BE2C (cell line): ENCODE results near the gene DES.
"Not testable (repeated sequence)": the region's sequence is repeated elsewhere in the genome, so short reads cannot be mapped to it uniquely, and the experiment has no call there.

ENCODE experiments used
- DNase-seq: peaks from one replicate; pipeline ENCODE4 v3.0.0-alpha.2; 2020
- H3K27me3 ChIP-seq: fragments of 250-450 bp; sonication (Bioruptor Pico); 2 replicates; pipeline ENCODE4 v1.5.1; 2020; ENCODE audit warnings: mild to moderate bottlenecking
- H3K36me3 ChIP-seq: fragments of 250-450 bp; sonication (Bioruptor Pico); 2 replicates; pipeline ENCODE4 v1.5.1; 2020; ENCODE audit warnings: mild to moderate bottlenecking
- H3K4me1 ChIP-seq: fragments of 250-450 bp; sonication (Bioruptor Pico); 2 replicates; pipeline ENCODE4 v1.5.1; 2020
- H3K4me3 ChIP-seq: 2 replicates; pipeline ENCODE4 v1.5.1; 2011; ENCODE audit warnings: low read depth, low read length
- H3K9me3 ChIP-seq: fragments of 250-450 bp; sonication (Bioruptor Pico); 2 replicates; pipeline ENCODE4 v1.5.1; 2020
- CTCF ChIP-seq: IDR thresholded peaks from 2 replicates; pipeline ENCODE4 v1.5.1; 2012; ENCODE audit warnings: mild to moderate bottlenecking, low read depth, low read length

The DES gene

GRCh38 chr2:219405958-219406860 lies 12.0 kb upstream of the DES start:
- Histone ChIP-seq H3K4me3 (no peak overlapping the region), H3K4me1 (peaks cover 10% of the 10 kb centered on the region), H3K36me3 (no peaks in the 10 kb centered on the region), H3K9me3 (no peaks in the 10 kb centered on the region), H3K27me3 (no peaks in the 10 kb centered on the region)
- no peak for TF ChIP-seq CTCF
- DNase-seq, result no peak

- Histone ChIP-seq H3K9me3 (no peaks in the 10 kb centered on the region; the same call in 1 of the 2 replicates), H3K4me3 (no peak overlapping the region), H3K4me1 (peaks cover 10% of the 10 kb centered on the region), H3K27me3 (no peaks in the 10 kb centered on the region), H3K36me3 (no peaks in the 10 kb centered on the region)
- DNase-seq, result no peak
- no peak for TF ChIP-seq CTCF
These were observed 11.3 kb upstream of the DES start for GRCh38 chr2:219406861-219407230.

- H3K9me3 ChIP-seq, H3K36me3 ChIP-seq: not testable (repeated sequence)
These were observed 10.8 kb upstream of the DES start for GRCh38 chr2:219407343-219407742.

GRCh38 chr2:219408204-219408603 lies 10.0 kb upstream of the DES start:
- Histone ChIP-seq H3K27me3 (no peaks in the 10 kb centered on the region), H3K36me3 (no peaks in the 10 kb centered on the region), H3K9me3 (peaks cover 6% of the 10 kb centered on the region; the same call in 1 of the 2 replicates), H3K4me1 (no peaks in the 10 kb centered on the region), H3K4me3 (no peak overlapping the region)
- no peak for TF ChIP-seq CTCF
- DNase-seq, result no peak

More at GRCh38 chr2:219407343-219407742, 10.8 kb upstream of the DES start:
- not testable (repeated sequence) for H3K4me3 ChIP-seq, DNase-seq, H3K4me1 ChIP-seq, H3K27me3 ChIP-seq

GRCh38 chr2:219408631-219409030 lies 9.5 kb upstream of the DES start:
- H3K4me3 ChIP-seq, result no peak overlapping the region
- no peaks in the 10 kb centered on the region for H3K27me3 ChIP-seq
- TF ChIP-seq CTCF, result no peak
- DNase-seq, result no peak
- H3K4me1 ChIP-seq, result no peaks in the 10 kb centered on the region
- H3K9me3 ChIP-seq, result peaks cover 6% of the 10 kb centered on the region; the same call in 1 of the 2 replicates
- no peaks in the 10 kb centered on the region for H3K36me3 ChIP-seq

- H3K4me3 ChIP-seq, result no peak overlapping the region
- DNase-seq, result no peak
- H3K27me3 ChIP-seq, result no peaks in the 10 kb centered on the region
- TF ChIP-seq CTCF, result no peak
- no peaks in the 10 kb centered on the region for H3K36me3 ChIP-seq
- peaks cover 6% of the 10 kb centered on the region; the same call in 1 of the 2 replicates for H3K9me3 ChIP-seq
- no peaks in the 10 kb centered on the region for H3K4me1 ChIP-seq
These were observed 8.6 kb upstream of the DES start for GRCh38 chr2:219409619-219410018.
